SK-N-SH treated with all-trans-retinoic acid at 6 μM for 48 hours (cell line): ENCODE data around the gene TMEM201.

ENCODE experiments used
- ARNTL ChIP-seq: fragments of 450-650 bp; formaldehyde crosslinking; IDR thresholded peaks from 2 replicates; pipeline ENCODE4 v1.5.0; 2020; ENCODE audit warnings: low read depth, mild to moderate bottlenecking, moderate library complexity, borderline replicate concordance
- CREB5 ChIP-seq: fragments of 250-450 bp; sonication (Bioruptor Pico); IDR thresholded peaks from 2 replicates; pipeline ENCODE4 v1.5.1; 2020; ENCODE audit warnings: low read depth, mild to moderate bottlenecking, moderate library complexity
- CSDC2 ChIP-seq: fragments of 250-450 bp; sonication (Bioruptor Pico); IDR thresholded peaks from 2 replicates; pipeline ENCODE4 v1.5.0; 2020; ENCODE audit warnings: mild to moderate bottlenecking, moderate library complexity
- GLIS3 ChIP-seq: fragments of 250-450 bp; sonication (Bioruptor Pico); IDR thresholded peaks from 2 replicates; pipeline ENCODE4 v1.5.0; 2020; ENCODE audit warnings: mild to moderate bottlenecking, moderate library complexity
- ISL1 ChIP-seq: fragments of 250-450 bp; sonication (Bioruptor Pico); IDR thresholded peaks from 2 replicates; pipeline ENCODE4 v2.1.2; 2022; ENCODE audit warnings: mild to moderate bottlenecking, moderate library complexity
- OSR1 ChIP-seq: fragments of 250-450 bp; sonication (Bioruptor Pico); IDR thresholded peaks from 2 replicates; pipeline ENCODE4 v1.8.0; 2022; ENCODE audit warnings: moderate library complexity, mild to moderate bottlenecking, inconsistent platforms
- PATZ1 ChIP-seq: fragments of 250-450 bp; sonication (Bioruptor Pico); IDR thresholded peaks from 2 replicates; pipeline ENCODE4 v1.8.0; 2020; ENCODE audit warnings: mild to moderate bottlenecking, moderate library complexity, borderline replicate concordance
- RARB ChIP-seq: fragments of 250-450 bp; sonication (Bioruptor Pico); IDR thresholded peaks from 2 replicates; pipeline ENCODE4 v1.8.0; 2021; ENCODE audit warnings: mild to moderate bottlenecking, moderate library complexity
- TSHZ2 ChIP-seq: fragments of 250-450 bp; sonication (Bioruptor Pico); IDR thresholded peaks from 2 replicates; pipeline ENCODE4 v1.5.0; 2020; ENCODE audit warnings: mild to moderate bottlenecking, moderate library complexity
- ZFP3 ChIP-seq: fragments of 250-450 bp; sonication (Bioruptor Pico); IDR thresholded peaks from 2 replicates; pipeline ENCODE4 v1.5.0; 2020; ENCODE audit warnings: mild to moderate bottlenecking, moderate library complexity
- ZFP30 ChIP-seq: fragments of 450-650 bp; formaldehyde crosslinking; IDR thresholded peaks from 2 replicates; pipeline ENCODE4 v1.5.0; 2022; ENCODE audit warnings: mild to moderate bottlenecking, moderate library complexity
- ZNF70 ChIP-seq: fragments of 450-650 bp; formaldehyde crosslinking; IDR thresholded peaks from 2 replicates; pipeline ENCODE4 v1.5.0; 2020; ENCODE audit warnings: mild to moderate bottlenecking, moderate library complexity
- ZNF8 ChIP-seq: fragments of 450-650 bp; formaldehyde crosslinking; IDR thresholded peaks from 2 replicates; pipeline ENCODE4 v1.5.0; 2020; ENCODE audit warnings: mild to moderate bottlenecking, moderate library complexity
- TF ChIP-seq, protein P1 (sequence below): fragments of 250-450 bp; sonication (Bioruptor Pico); IDR thresholded peaks from 2 replicates; pipeline ENCODE4 v1.8.0; 2021; ENCODE audit warnings: low read depth, mild to moderate bottlenecking, moderate library complexity, borderline replicate concordance

GRCh38 chr1:9596415-9597123 lies 7.9 kb downstream of the TMEM201 start:
- TF ChIP-seq ZFP3 (no peak), CSDC2 (CRISPR knock-in tag) (no peak), PATZ1 (CRISPR knock-in tag) (no peak), ZFP30 (CRISPR knock-in tag) (no peak), CREB5 (no peak), ARNTL (CRISPR knock-in tag) (no peak), GLIS3 (no peak), ZNF8 (no peak), ISL1 (CRISPR knock-in tag) (no peak), ZNF70 (CRISPR knock-in tag) (no peak), OSR1 (no peak), RARB (CRISPR knock-in tag) (no peak), TSHZ2 (no peak)
- TF ChIP-seq, protein P1, sequence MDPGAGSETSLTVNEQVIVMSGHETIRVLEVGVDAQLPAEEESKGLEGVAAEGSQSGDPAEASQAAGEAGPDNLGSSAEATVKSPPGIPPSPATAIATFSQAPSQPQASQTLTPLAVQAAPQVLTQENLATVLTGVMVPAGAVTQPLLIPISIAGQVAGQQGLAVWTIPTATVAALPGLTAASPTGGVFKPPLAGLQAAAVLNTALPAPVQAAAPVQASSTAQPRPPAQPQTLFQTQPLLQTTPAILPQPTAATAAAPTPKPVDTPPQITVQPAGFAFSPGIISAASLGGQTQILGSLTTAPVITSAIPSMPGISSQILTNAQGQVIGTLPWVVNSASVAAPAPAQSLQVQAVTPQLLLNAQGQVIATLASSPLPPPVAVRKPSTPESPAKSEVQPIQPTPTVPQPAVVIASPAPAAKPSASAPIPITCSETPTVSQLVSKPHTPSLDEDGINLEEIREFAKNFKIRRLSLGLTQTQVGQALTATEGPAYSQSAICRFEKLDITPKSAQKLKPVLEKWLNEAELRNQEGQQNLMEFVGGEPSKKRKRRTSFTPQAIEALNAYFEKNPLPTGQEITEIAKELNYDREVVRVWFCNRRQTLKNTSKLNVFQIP (CRISPR knock-in tag) = no peak
